GM19239 (cell line): ENCODE data around the gene EFCAB6.

Experiments
- DNase-seq: peaks from one replicate; pipeline ENCODE4 v3.0.0; 2011; ENCODE audit warnings: low spot score; ENCODE audit not compliant: insufficient read length
- FAIRE-seq: peaks from 2 replicates; lab custom pipeline; 2011; peaks lifted over from hg19 to GRCh38; lab: Jason Lieb, UNC

The EFCAB6 gene

GRCh38 chr22:43561415-43562178, 250.5 kb downstream of the EFCAB6 start:
- DNase-seq = no peak
- no peak for FAIRE-seq

DNA sequence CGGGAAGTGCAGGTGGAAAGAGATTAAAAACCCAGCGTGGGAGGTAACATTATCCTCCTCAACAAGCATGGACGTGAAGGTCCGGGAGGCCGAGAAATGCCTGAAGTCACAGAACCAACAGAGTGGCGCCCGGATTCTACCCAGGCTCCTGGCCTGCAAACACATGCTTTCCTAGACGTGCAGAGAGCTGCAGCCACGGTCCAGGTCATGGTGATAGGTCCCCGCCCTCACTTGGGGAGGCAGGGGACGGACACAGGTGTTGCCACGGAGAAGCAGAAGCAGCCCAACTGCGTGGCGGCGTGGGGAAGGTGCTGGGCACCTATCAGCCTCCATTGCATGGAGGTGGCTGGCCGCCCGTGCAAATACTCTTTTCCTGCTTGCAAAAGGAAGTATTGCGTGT, 251.5 kb downstream of the EFCAB6 start:
- DNase-seq = no peak

GRCh38 chr22:43555561-43556515, 256.3 kb downstream of the EFCAB6 start:
- no peak for DNase-seq
- FAIRE-seq = no peak

More for the DNA sequence above, 251.5 kb downstream of the EFCAB6 start:
- FAIRE-seq = no peak

DNA sequence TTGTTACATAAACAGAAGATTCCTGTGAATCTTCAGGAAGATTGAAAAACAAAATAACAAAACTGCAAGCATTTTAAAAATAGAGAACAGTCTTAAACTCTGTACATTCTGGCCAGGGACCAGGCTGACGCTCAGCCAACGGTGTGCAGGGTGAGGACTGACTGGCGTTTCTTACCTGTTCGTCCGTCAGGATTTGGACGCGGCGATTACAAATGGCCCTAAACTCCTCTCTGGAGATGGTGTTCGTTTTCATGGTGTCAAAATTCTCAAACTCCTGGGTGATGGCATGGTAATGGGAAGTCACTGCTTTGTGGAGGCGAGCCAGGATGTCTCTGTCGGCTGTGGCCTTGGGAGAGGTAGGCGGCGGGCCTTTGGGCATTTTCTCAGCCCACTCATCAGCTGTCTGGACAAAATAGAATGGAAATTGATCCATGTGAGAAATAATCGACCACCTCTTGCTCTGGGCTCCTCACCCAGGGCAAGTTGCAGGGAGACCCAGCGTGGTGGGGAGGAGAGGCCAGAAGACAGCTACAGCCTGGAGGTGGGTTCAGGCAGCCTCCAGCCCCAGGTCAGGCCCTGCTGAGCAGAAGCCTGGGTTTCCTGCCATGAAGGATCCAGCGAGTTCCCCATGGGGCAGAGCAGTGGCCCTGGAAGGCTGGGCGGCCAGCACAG, 257.3 kb downstream of the EFCAB6 start:
- FAIRE-seq (no peak), DNase-seq (no peak)

DNA sequence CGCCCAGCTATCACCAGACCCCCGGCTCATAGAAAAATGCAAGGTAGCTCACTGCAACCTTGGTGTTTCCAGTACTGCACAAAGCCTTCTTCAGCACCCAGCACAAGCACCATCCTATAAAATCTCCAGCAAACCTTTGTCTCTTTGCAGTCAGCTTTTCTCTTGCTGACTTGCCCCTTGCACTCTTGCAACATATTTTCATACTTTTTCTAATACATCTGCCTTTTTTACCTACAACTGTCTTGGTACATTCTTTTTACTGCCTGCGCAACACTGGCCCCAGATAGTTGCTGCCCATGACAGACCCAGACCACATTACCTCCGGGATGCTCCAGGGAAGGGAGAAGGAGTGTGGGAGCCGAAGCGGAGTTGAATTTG, 257.9 kb downstream of the EFCAB6 start:
- no peak for FAIRE-seq

GRCh38 chr22:43553451-43554258, 258.4 kb downstream of the EFCAB6 start:
- no peak for DNase-seq
- FAIRE-seq = no peak

More for the DNA sequence above, 257.9 kb downstream of the EFCAB6 start:
- DNase-seq = no peak

- FAIRE-seq = no peak
- no peak for DNase-seq
Observed at GRCh38 chr22:43550672-43551071, 261.4 kb downstream of the EFCAB6 start.

GRCh38 chr22:43550024-43550620, 262.0 kb downstream of the EFCAB6 start:
- DNase-seq = no peak
- no peak for FAIRE-seq

DNA sequence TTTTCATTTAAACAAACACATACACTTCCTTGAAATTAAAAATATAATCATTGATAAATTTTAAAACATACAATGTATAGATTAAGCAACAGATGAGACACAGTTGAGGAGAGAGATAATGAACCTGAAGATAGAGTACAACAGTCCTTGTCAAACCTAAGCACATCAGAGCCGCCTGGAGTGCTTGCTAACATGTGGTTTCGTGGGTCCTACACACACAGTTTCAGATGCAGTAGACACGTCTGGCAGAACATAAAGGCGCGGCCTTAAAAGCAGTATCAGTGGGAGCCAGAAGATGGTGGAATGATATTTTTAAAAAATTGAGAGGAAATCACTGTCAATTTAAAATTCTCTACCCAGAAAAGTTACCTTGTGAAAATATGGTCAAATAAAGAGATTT, 265.9 kb downstream of the EFCAB6 start:
- DNase-seq = no peak
- FAIRE-seq = no peak

GRCh38 chr22:43544289-43544673, 267.8 kb downstream of the EFCAB6 start:
- FAIRE-seq = no peak
- no peak for DNase-seq

DNA sequence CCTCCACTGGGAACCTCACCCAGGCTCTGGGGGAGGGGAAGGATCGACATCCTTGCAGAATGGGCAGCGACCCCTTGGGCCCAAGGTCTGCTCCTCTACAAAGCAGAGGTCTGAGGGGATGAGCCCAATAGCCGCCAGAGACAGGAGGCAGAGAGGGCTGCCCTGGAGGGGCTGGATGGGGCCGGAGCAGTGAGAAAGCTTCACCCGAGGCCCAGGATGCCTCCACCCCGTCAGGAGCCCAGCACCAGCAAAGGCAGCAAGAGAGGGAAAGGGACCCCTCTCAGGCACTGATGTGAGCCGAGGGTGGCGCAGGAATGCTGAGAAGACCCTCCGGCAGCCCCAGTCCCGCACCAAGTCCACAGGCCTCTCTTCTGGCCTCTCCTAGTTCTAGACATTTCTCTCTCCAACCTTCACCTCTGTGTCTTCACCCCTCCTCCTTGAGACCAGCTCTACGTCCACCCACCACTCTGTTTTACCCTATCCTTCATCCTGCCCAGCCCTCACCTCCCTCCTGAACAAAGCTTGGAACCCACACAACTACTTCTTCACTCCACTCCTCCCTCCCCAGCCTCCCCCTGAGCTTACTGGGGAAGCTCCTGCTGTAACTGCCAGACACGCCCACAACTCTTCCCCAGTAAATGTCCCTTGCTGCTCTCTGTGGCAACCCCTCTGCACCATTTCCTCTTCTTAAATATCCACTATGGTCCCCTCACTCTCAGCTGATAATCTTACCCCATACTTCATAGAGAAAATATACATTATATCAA, 268.4 kb downstream of the EFCAB6 start:
- no peak for DNase-seq
- no peak for FAIRE-seq

DNA sequence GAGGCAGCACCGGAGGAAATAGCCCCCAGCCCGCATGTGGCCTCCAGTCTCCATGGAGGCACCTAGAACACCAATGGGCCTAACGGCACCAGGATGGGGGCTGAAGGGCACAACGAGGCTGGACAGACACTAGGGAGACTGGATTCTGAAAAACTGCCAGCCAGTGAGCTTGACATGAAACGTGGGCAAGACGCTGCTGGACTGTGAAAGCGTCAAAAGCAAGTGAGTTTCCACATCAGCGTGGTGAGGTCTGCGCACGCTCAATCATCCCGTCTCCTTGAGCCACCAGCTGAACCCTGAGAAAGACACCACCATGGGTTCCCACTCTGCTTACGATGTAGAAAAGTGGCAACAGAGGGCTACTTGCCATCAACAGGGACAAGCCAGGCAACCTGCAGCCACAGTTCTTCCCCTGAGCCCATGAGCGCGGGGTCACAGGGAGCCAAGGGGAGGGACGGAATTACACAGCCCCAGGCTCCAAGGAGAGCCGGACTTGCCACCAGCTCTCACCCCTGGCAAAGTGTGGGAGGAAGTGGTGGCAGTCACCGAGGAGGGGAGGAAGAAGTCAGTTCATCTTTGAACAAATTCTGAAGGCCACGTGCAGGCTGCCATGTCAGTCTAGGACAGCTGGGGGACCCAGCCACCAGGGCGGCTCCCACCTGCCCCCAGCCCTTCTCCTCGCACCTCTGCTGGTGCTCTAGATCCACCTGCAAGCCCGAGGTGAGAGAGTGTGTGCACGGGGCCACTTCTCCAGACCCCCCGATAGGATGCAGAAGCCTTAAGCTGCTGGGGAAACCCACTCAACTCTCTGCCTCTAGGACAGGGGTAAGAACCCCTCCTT, 269.2 kb downstream of the EFCAB6 start:
- FAIRE-seq (no peak), DNase-seq (no peak)

DNA sequence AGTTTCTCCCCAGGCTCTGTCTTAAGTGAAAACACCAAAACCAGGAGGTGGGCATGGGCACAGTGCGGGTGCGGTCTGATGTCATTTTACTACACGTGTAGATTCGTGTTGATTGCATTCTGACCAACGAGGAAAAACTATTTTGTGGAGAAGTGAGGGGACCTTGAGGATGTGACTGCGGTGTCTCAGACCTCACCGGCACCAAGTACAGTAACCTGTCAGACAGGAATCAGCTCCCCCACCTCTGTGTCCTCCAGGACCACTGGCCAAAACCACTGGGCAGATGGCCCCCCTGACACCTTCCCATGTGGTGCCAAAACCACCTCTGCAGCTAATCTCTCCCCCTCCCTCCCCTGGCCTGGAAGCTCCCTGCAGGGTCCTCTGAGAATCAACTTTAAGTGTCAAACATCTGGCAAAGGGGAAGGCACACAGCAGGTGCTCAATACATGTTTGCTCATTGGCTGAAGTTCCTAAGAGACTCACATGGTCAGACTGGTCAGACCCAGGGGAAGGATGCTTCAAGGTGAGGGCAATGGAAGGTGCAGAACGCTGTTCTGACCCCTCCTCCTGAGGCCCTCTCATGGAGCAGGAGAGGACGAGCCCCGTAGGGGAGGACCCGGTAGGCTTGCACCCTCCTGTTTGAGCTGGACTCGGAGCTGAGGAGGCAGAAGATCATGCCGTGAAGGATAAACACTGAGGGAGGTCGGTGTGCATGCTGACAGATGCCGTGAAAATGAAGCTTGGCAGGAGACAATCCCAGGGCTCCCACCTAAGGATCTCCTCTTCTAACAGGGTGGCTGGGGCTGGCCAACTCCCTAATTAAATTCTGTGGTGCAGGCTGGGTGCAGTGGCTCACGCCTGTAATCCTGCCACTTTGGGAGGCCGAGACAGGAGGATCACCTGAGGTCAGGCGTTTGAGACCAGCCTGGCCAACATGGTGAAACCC, 270.4 kb downstream of the EFCAB6 start:
- FAIRE-seq (no peak), DNase-seq (no peak)

DNA sequence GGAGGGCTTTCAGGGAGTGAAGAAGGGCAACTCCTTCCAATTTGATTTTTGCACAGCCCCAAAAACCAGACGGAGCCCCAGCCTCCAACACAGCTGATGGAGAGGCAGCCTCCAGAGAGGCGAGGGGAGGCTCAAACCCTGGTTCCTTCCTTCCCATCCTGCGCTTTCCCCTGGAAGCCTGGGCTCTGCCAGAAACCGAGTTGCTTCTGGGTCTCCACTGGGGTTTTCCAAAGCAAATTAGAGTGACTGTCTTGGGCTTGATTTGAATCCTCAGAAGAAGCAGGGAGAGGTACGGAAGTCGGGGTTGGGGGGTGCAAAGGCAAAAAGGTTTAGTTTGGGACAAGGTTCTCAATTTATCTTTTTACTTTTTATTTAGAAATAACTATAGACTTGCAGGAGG, 271.1 kb downstream of the EFCAB6 start:
- DNase-seq (no peak), FAIRE-seq (no peak)

- DNase-seq (no peak), FAIRE-seq (no peak)
Observed at GRCh38 chr22:43540529-43540923, 271.6 kb downstream of the EFCAB6 start.

GRCh38 chr22:43539572-43540528, 272.3 kb downstream of the EFCAB6 start:
- FAIRE-seq (no peak), DNase-seq (no peak)
